H1 (cell line): ENCODE results near the gene APOL1. TPM values are rescaled to one million over a fixed set of nuclear protein-coding genes. Genes with fewer than 3 reads are reported as not detected.

Experiments
- BCL11A ChIP-seq, 2 experiments: IDR thresholded peaks; one replicate each; pipeline ENCODE4 v1.6.1; 2011; ENCODE audit warnings: low read depth in 2 of 2, low read length in 2 of 2, mild to moderate bottlenecking in 2 of 2
- EGR1 ChIP-seq: IDR thresholded peaks from 2 replicates; pipeline ENCODE4 v1.6.1; 2011; ENCODE audit warnings: low read depth, low read length, borderline replicate concordance
- HDAC2 ChIP-seq, 2 experiments: fragments of 300-600 bp in 1 of 2; sonication (generic) in 1 of 2; IDR thresholded peaks; 2 replicates each; pipeline ENCODE4 v1.6.1; 2011 to 2012; ENCODE audit warnings: low read depth in 2 of 2, low read length in 2 of 2, mild to moderate bottlenecking in 2 of 2, moderate library complexity in 2 of 2, borderline replicate concordance in 1 of 2, inconsistent platforms in 1 of 2
- MAFK ChIP-seq: IDR thresholded peaks from 2 replicates; pipeline ENCODE4 v1.6.1; 2012; ENCODE audit warnings: low read depth, mild to moderate bottlenecking, improper control_type of control experiment, low read length
- POLR2A ChIP-seq, 2 experiments: IDR thresholded peaks; 1 replicate in 1 of 2; 2 replicates in 1 of 2; pipeline ENCODE4 v1.6.1; 2011; ENCODE audit warnings: low read depth in 2 of 2, low read length in 2 of 2, mild to moderate bottlenecking in 2 of 2; ENCODE audit errors: control extremely low read depth in 1 of 2
- RFX5 ChIP-seq: IDR thresholded peaks from 2 replicates; pipeline ENCODE4 v1.6.1; 2011; ENCODE audit warnings: low read depth, low read length, improper control_type of control experiment, borderline replicate concordance
- RNF2 ChIP-seq: fragments of 200-900, 300-1000 bp; sonication (generic); IDR thresholded peaks from 2 replicates; pipeline ENCODE4 v1.7.1; 2016; ENCODE audit warnings: borderline replicate concordance, low read depth, mild to moderate bottlenecking, antibody characterized with exemption, low read length; ENCODE audit not compliant: poor library complexity, severe bottlenecking; ENCODE audit errors: missing control alignments
- polyA plus RNA-seq, 7 experiments: library from polyadenylated mRNA; depleted of rRNA in 3 of 7; stranded (reverse) in 5 of 7; unstranded in 2 of 7; fragments of >200 nt in 5 of 7; fragments of 200-250 nt in 2 of 7; gene quantifications; 1 replicate in 5 of 7; 2 replicates in 1 of 7; 4 replicates in 1 of 7; pipeline versions ENCODE4 v1.2.1 to v1.2.3, GENCODE V29; 2011 to 2013; ENCODE audit warnings: missing spikeins in 2 of 7, mixed read lengths in 2 of 7
- total RNA-seq: library from RNA; stranded (reverse); fragmentation: NEBNext Ultra II Directional; extraction: Animal tissue kit (Norgen Biotek cat#: 25700); gene quantifications from 2 replicates; pipeline ENCODE4 v1.2.1, GENCODE V29; 2021

The APOL1 gene
- total and polyA plus RNA-seq, 2 of the 8 experiments (the other 6 are each of a cell fraction or from before 2014, with no cell fraction given), result not detected

GRCh38 chr22:36218648-36219193 is 34.2 kb upstream of the APOL1 start (continued):
- TF ChIP-seq EGR1 (no peak), RFX5 (no peak), BCL11A (IDR thresholded peaks at IDR 0.05; ENCODE audit: low read depth in 2 of 2, low read length in 2 of 2) (no peak), HDAC2 (IDR thresholded peaks at IDR 0.05; ENCODE audit: borderline replicate concordance in 1 of 2, low read depth in 2 of 2, low read length in 2 of 2) (no peak), RNF2 (no peak), MAFK (no peak), POLR2A (IDR thresholded peaks at IDR 0.05; ENCODE audit: control extremely low read depth in 1 of 2, low read depth in 2 of 2, low read length in 2 of 2) (no peak)
- TF ChIP-seq, all 59 proteins: peak for 0
